Stimulated activated CD4-positive, alpha-beta T cell treated with anti-CD3 and anti-CD28 coated beads, Interleukin-1b, Interleukin-23, amount 100 ng/mL, for 4 hours (primary cell): ENCODE measurements around the gene KRTAP12-1.

Experiments used
- DNase-seq, 2 donors: peaks; one replicate each; pipeline ENCODE4 v3.0.0-alpha.2; 2020; ENCODE audit warnings: low read depth in 2 of 2

The KRTAP12-1 gene, protein sequence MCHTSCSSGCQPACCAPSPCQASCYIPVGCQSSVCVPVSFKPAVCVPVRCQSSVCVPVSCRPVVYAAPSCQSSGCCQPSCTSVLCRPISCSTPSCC

DNA sequence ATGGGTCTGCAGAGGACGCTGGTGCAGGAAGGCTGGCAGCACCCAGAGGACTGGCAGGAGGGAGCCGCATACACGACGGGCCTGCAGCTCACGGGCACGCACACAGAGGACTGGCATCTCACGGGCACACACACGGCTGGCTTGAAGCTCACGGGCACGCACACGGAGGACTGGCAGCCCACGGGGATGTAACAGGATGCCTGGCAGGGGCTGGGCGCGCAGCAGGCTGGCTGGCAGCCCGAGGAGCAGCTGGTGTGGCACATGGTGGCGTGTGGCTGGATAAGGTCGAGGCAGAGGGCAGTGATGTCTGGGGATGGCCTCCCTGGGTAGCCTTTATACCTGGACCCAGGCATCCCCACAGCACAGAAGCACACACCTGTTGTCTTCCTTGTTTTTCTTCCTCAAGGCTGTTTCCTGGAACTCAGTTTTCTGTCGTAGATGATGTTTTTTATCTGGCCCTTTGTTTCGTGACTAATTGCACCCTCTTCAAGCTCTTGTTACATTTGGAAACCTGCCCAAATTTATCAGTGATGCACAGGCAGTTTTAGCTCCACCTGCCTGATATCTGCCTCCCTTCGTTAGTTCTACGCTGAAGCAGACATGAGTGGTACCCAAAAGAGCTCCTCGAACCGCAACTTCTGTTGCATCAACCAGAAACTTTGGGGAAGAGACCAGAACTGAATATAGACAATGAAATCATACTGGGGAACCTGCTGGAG lies at the start of gene KRTAP12-1:
KRTAP12-1 (minus strand) TSS at position 303 of the 719 bp plus-strand sequence; CDS start at position 263, 40 bp downstream.
- DNase-seq: no peak

DNA sequence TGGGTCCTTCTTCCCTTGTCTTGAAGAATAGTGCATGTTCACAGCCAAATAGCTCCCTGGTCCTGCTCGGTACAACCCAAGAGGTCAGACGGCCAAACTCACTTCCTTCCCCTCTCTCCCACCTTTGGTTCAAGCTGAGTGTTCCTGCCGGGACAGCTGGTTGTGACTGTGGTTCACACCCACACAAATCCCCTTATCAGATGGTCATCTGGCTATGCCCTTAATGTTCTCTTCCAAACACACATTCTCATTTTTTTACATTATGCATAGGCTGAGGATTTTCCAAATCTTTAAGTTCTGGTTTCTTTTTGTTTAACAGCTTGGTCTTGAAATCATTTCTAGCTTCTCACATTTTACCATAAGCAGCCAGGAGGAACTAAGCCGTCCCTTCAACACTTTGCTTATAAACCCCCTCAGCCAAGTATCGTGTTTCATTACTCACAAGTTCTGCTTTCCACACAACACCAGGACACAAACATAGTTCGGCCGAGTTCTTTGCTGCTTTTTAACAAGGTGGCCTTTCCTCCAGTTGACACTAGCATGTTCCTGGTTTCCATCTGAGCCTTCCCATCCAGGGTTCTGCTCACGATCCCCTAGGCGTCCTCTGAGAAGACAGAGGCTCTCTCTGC lies 49.1 kb upstream of the KRTAP12-1 start:
- no peak for DNase-seq

DNA sequence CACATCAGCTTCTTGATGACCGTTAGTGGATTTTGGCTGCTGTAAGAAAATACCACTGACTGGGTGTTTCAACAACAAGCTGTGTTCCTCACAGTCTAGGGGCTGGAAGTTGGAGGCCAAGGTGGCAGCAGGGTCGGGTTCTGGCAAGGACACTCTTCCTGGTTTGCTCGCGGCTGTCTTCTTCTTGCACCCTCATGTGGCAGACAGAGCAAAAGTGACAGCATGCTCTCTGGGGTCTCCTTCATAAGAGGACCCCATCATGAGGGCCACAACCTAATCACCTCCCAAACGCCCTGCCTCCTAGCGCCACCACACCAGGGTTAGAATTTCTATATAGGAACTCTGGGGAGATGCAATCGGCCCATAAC lies 48.0 kb upstream of the KRTAP12-1 start:
- DNase-seq: no peak

DNA sequence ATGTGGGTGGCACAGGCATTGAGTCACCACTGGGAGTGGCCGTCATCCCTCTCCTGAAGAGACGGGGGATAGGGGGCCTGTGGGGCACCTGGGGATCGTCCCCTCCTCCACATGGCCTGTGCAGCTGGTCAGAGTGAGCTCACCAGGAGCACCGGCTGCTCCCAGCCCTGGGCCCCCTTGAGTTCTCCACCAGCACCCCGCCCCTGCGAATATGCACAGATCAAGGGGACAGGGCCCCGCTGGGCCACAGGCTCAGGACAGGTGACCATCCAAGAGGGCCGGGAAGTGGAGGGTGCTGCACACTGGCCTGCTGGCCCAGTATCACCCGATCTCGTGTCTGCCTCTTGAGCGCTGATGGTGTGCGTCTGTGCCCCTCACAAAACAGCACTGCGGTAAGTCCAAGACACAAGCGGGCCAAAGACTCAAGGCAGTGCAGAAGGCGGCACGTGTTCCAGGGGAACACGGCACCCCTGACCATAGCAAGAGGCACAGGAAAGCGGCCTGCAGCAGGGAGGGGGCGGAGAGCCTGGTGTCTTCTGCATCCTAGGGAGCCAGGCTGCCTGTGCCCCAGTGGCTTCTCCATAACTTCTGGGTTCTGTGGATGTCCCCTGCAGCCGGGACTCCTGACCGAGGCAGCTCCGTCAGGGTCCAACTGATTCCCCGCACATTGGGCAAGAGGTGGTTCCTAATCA lies 47.5 kb upstream of the KRTAP12-1 start:
- DNase-seq: no peak

DNA sequence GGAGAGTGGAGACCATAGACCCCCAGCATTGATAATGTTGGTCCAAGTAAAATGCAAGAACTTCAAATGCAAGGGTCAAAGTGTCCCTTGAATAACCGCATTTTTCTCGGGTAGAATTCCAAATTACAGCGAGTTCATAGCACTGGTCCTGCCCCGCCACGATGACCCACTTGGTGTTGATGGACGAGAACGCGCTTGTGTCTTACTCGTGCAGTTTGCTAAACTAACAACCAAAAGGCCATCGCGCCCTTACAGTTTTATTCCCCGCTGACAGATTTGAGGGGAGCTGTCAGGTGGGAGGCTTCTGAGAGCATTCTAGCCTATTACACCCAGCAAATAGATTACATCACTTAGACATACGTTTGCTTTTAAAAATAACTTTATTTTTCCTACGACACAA lies 46.8 kb upstream of the KRTAP12-1 start:
- no peak for DNase-seq

DNA sequence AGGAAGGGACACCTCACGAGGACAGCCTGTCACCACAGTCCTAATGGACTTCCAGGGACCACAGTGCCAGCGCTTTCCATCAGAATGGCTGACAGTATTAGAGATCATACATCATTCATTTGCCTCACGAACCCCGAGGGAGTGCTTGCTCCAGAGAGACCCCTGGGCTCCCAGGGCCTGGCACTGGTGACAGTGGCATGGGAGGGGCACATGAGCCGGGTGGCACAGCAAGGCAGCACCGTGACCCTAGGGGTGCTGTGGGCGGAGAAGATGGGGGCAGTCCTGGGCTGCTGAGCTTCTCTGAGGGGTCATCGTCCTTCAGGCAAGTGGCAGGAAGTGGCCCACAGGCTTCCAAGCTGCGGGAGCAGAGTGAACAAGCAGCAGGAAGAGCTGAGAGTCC lies 45.8 kb upstream of the KRTAP12-1 start:
- no peak for DNase-seq

DNA sequence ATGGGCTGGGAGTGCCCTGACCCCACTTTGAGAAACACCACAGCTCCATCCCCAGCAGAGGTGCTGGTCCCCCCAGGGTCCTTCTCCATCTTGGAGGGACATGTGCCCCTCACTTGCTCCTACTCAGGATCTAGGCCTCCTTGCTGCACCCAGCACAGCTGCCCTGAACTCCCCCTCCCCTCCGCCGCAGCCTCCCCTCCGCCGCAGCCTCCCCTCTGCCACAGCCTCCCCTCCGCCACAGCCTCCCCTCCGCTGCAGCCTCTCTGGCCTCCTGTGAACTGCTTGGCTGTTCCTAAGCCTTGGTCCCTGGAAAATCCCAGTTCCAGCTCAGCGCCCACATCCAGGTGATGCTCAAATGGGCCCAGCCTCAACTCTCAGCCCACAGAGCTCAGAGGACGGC lies 45.4 kb upstream of the KRTAP12-1 start:
- DNase-seq: no peak

DNA sequence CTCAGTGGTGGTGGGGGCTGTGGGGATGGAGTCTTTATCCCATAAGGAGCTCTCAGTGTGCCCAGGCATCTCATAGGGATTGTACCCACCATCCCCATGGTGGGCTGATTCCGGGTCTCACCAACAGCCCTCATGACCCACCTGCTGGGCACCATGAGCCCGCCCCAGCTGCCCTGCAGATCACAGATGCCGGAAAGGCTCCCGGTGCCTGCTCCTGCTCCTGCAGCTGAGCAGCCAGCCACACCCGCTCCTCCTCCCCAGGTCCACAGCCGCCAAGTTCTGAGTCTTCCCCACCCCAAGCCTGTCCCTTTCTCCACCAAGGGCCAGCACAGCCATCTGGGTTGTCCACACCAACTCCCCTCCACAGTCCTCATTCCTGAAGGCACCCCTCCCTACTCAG lies 44.9 kb upstream of the KRTAP12-1 start:
- DNase-seq: no peak

DNA sequence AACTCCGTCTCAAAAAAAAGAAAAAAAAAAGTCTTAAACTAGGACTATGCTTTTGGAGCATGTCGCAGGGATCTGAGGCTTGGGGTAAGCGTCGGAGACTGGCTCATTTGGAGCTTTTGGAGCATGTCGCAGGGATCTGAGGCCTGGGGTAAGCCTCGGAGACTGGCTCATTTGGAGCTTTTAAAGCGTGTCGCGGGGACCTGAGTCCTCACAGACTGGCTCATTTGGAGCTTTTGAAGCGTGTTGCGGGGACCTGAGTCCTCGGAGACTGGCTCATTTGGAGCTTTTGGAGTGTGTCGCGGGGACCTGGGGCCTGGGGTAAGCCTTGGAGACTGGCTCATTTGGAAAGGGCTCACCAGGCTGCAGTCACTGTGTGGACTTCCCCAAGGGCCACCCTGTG lies 43.0 kb upstream of the KRTAP12-1 start:
- no peak for DNase-seq

DNA sequence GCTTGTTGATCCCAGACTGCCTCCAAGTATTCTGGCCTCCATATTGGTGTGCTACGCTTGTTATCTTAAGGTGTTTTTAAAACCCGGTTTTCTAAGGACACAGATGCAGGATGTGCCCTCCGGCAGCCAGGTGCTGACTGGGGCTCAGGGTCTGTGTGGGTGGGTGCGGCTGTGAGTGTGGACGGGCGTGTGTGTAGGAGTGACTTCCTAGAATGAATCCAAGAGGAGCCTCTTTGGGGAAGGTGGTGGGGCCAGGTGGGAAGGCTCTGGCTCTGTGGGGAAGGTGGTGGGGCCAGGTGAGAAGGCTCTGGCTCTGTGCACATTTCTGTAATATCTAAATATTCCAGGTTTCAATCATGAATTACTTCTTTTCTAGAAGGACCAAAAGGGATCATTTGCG lies 42.2 kb upstream of the KRTAP12-1 start:
- DNase-seq: no peak

DNA sequence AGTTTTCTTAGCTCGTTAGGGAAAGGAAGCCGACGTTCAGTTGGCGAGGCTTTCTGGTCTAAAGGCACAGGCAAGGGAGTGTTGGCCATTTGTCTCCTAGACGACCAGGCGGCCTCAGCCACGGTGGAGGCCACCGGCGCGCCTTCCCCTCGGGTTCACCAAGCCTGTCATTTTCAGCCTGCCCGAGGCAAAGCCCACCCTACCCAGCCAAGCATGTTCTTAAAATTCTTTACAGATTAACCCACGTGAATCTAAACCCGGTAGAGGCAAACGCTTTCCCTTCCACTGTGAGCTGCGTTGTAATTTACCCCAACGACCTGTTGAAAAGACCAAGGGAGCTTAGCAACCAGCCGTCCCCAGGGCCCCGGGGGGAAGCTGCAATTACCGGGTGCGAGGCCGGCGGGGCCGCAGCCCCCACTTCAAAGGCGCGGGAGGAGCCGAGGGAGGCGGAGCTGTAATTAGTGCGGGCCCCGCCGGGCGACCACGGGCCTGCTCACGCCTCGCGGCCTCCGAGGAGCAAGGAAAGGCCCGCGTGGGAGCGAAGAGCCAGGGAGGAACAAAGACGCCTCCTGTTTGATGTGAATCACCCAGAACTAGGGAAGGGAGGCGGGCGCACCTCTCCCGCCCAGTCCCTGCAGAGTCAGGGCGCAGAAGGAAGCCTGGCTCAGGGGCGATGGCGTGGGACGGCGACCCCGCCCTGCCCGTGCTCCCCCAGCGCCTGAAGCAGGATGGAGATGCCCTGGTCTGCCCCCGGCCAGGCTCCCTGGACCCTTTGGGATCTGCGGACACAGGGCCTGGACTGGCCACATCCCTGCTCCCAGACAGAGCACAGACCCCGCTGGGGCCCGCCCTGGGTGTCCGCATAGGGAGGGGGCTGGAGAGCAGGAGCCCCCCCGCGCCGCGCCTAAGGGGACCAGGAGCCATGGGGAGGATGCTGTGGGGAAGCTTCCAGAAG lies 41.5 kb upstream of the KRTAP12-1 start:
- no peak for DNase-seq

DNA sequence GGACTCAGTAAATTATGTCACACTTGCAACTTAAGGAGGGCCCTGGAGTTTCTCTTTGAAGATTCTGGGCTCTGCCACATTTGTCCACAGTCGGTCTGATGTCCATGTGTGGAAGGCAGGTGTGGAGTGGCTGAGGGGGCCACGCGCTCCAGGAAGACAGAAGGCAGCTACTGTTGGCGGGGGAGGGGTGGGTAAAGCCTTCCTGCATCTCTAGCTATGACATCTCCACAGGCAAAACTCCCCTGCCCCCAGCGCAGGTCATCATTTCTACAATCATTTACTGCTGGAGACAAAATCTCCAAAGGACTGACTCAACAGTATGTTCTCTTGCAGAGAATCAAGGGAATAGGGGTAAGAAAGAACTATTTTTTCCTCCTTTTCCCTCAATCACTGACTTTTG lies 40.8 kb upstream of the KRTAP12-1 start:
- no peak for DNase-seq

DNA sequence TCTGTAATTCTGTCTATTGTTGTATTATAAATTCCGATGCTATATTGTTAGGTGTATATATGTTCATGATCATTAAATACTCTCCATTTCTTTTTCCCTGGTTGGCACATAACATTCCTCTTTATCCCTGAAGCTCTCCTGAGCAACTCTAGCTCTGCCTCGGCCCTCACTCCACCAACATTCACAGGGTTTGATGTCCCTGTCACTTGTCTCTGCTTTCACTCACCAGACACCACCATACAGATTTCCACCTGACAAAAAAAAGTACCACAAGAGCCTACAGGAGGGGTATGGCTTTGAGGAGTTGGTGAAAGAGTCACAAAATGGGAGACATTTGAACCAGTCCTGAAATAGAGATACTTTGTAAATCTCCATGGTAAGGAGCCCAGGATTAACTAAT lies 38.2 kb upstream of the KRTAP12-1 start:
- no peak for DNase-seq

DNA sequence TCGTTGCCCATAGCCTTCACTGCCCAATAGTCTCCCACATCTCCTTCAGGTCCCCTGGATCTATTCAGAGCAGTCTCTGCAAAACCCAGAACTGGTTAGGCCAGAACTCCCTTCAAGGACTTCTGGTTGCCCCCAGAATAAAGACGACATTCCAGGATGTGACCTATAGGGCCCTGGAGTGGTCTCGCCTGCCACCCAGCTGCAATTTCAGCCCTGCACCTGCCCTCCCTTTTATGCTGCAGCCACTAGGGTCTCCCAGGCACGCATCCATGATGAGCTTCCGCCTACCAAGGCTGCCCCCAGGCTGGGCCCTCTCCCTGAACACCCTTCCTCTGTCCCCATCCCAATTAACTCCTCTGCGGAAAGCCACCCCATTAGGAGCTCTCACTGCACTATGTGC lies 36.6 kb upstream of the KRTAP12-1 start:
- DNase-seq: no peak

DNA sequence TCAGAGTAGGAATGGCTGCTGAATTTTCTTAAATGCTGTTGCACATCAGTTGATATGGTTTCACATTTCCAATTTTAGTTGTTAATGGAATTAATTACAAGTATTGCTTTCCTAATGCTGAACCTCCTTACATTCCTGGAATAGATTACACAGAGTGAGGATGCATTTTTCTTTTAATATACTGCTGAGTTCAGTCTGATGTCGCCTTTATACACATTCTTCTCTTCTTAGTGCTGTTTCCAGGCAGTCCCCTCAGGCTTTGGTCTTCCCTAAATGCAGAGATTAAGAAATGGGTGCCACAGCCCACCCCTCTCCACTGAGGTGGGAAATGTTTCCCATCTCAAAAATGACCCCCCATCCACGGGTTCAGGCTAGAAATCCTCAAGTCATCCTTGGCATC lies 36.1 kb upstream of the KRTAP12-1 start:
- no peak for DNase-seq

DNA sequence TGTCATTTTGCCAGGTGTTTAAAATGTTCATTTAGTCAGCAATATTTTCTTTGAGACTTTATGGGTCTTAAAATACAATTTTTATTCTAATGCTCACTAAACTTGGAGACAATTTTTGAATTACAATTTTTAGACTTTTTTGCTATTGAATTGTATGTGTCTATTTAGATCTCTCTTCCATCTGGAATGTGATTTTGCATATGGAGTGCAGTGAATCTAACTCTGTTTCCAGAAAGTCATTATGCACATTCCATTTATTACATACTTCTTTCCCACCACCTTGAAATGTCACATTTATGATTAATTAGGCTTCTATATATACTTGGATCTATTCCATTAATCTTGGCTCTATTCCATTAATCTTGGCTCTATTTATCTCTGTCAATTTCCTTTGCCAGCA lies 35.0 kb upstream of the KRTAP12-1 start:
- no peak for DNase-seq

DNA sequence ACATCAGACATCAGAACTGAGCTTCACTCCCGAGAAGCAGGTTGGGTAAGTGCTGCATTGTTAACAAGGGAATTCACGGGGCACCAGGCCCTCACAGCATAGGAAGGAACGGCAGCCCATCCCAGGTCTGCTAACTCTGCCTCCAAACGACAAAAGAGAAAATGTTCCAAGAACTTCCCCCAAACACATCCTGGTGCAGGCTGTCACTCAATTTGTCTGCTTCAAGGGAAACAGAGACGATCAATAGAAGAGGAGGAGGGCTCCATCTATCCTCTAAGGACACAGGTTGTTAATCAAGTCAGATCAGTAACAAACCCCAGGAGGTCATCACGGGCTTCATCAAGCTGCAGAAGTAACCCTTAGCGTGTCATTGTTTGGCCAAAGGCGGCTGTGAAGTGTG lies 32.9 kb upstream of the KRTAP12-1 start:
- DNase-seq: no peak

DNA sequence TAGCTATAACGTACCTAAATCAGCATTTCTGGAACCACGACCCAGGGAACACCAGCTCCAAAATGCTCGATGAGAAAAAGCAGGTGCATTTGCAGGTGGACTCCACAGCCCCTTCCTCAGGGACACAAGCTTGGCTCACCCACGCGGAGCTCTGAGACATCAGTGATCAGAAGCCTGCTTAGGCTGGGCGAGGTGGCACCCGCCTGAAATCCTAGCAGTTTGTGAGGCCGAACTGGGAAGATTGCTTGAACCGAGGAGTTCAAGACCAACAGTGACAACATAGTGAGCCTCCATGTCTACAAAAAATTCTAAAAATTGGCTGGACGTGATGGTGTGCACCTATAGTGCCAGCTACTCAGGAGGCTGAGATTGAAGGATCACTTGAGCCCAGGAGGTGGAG lies 31.9 kb upstream of the KRTAP12-1 start:
- no peak for DNase-seq

DNA sequence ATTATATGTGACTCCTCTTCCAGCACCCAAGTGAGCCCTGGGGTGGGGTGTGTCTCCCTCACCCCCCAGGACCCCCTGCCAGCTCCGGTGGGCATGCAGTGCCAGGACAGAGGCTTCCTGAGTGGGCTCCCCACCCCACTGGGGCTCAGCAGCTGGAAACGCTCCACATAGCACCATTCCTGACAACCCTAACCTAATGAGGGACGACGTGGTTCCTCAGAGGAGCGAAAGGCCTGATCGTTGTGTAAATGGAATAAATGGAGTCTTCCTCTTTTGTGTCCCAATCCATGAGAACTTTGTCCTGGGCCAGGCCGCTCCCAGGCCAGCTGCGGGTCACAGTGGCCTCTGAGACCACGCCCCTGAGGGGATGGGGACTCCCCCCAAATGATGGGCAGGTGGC lies 31.2 kb upstream of the KRTAP12-1 start:
- no peak for DNase-seq

DNA sequence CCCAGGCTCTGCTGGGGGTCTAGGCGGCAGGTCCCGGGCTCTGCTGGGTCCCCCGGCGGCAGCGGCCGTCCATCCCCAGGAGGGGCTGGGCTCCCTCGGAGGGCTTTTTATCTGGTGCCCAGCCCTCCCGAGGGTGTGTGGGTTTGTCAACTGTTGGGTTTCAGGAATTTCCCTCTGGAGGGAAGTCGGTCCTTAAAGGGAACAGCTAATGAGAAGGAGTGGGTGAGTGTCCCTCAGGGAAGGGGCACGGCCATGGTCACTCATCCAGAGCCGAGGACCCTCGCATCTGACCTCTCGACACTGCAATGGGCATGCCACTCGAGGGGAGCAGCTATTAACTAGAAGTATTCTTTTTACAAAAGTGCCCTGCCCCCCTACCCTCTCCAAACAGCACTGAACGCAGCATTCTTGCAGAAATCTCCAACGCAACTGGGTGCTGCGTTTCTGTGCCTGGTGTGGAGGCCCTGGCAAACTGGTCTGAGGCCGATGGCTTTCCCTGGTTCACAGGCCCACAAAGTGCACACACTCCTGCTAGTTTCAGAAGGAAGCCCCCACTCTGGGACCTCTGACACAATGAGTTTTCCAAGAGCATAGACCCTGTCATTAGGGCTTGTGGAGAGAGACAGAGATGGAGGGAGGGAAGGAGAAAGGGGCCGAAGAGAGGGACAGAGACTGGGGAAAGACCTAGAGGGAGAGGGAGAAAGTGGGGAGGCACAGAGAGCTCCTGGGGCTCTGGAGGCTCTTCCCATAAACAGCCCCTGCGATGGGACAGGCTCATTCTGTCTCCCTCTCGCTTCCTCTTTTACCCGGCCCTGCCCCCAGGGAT lies 30.5 kb upstream of the KRTAP12-1 start:
- no peak for DNase-seq
